ENCODE measurements around the gene AIFM3.
A peak's percentile ranks its signal among the peaks of the same experiment; 100 is the strongest.

Gene AIFM3

GRCh38 chr22:20976291-20976877 lies 9.3 kb downstream of the AIFM3 start:
- DNase-seq (ENCODE audit: low spot score): no peak

- no peak for DNase-seq (ENCODE audit: low spot score)
Observed at GRCh38 chr22:20977019-20977418, 10.0 kb downstream of the AIFM3 start.

GRCh38 chr22:20977516-20978170 lies 10.6 kb downstream of the AIFM3 start:
- no peak for DNase-seq (ENCODE audit: low spot score)

GRCh38 chr22:20978419-20978818 lies 11.4 kb downstream of the AIFM3 start:
- DNase-seq (ENCODE audit: low spot score): no peak

- peak; percentile 83 for DNase-seq (ENCODE audit: low spot score)
Observed at GRCh38 chr22:20979243-20979809, 12.3 kb downstream of the AIFM3 start.

GRCh38 chr22:20979940-20980453 lies 12.9 kb downstream of the AIFM3 start:
- DNase-seq (ENCODE audit: low spot score): no peak

GRCh38 chr22:20980523-20980922 lies 13.5 kb downstream of the AIFM3 start:
- DNase-seq (ENCODE audit: low spot score): no peak

- DNase-seq (ENCODE audit: low spot score): no peak
Observed at GRCh38 chr22:20980938-20981722, 14.1 kb downstream of the AIFM3 start.

- DNase-seq (ENCODE audit: low spot score): peak; percentile 71
Observed at GRCh38 chr22:20981787-20982562, 14.9 kb downstream of the AIFM3 start, which contains the start of gene LZTR1. Gene LZTR1, plus strand, starts transcription at chr22:20982297. Its CDS starts 75 bp downstream, at chr22:20982372.

GRCh38 chr22:20982563-20982882 lies 15.5 kb downstream of the AIFM3 start:
- no peak for DNase-seq (ENCODE audit: low spot score)

- no peak for DNase-seq (ENCODE audit: low spot score)
Observed at GRCh38 chr22:20983081-20983771, 16.2 kb downstream of the AIFM3 start.

- no peak for DNase-seq (ENCODE audit: low spot score)
Observed at GRCh38 chr22:20985720-20986119, 18.7 kb downstream of the AIFM3 start.

GRCh38 chr22:20986365-20986764 lies 19.3 kb downstream of the AIFM3 start:
- no peak for DNase-seq (ENCODE audit: low spot score)

- DNase-seq (ENCODE audit: low spot score): no peak
Observed at GRCh38 chr22:20987375-20987774, 20.3 kb downstream of the AIFM3 start.

- no peak for DNase-seq (ENCODE audit: low spot score)
Observed at GRCh38 chr22:20988573-20989322, 21.7 kb downstream of the AIFM3 start.

GRCh38 chr22:20989323-20990138 lies 22.5 kb downstream of the AIFM3 start:
- DNase-seq (ENCODE audit: low spot score): no peak

- DNase-seq (ENCODE audit: low spot score): no peak
Observed at GRCh38 chr22:20990184-20991180, 23.4 kb downstream of the AIFM3 start.

Measured in COLO829 (cell line).